ENCODE measurements around the gene ERICH6B. TPM values are rescaled to one million over a fixed set of nuclear protein-coding genes. Genes with fewer than 3 reads are reported as not detected.

ERICH6B gene
- total and polyA plus RNA-seq, 4 donors: 0.94 TPM; not detected in 3

- Histone ChIP-seq H3K4me3 (ENCODE audit: low read depth in 1 of 3, low read length in 3 of 3) (no peak overlapping the region), H3K27ac (ENCODE audit: low read depth in 1 of 2, low read length in 2 of 2) (no peak overlapping the region), H3K27me3 (ENCODE audit: control insufficient read depth in 4 of 4, insufficient read depth in 4 of 4, low read length in 3 of 4) (no peaks in the 10 kb centered on the region), H3K9ac (ENCODE audit: low read depth in 1 of 2, low read length in 2 of 2) (no peak overlapping the region), H3K36me3 (ENCODE audit: control insufficient read depth in 4 of 4, insufficient read depth in 3 of 4, low read depth in 1 of 4, low read length in 3 of 4) (no peaks in the 10 kb centered on the region), H3K4me1 (ENCODE audit: control insufficient read depth in 4 of 4, insufficient read depth in 4 of 4, low read length in 3 of 4) (no peaks in the 10 kb centered on the region), H3K9me3 (ENCODE audit: control insufficient read depth in 4 of 4, low read length in 3 of 4) (no peaks in the 10 kb centered on the region)
- WGBS: 92% methylated on average over 4 of the region's 4 CpGs
- TF ChIP-seq HNF4G (IDR thresholded peaks at IDR 0.05) (no peak), JUND (IDR thresholded peaks at IDR 0.05) (no peak), HNF4A (conservative IDR thresholded peaks at IDR 0.05) (no peak), EGR1 (IDR thresholded peaks at IDR 0.05; ENCODE audit: low read depth in 2 of 2) (no peak), NR2F2 (IDR thresholded peaks at IDR 0.05) (no peak), RAD21 (IDR thresholded peaks at IDR 0.05) (no peak), GABPA (IDR thresholded peaks at IDR 0.05 in 1 of 2, conservative IDR thresholded peaks at IDR 0.05 in 1 of 2) (no peak), FOXA1 (IDR thresholded peaks at IDR 0.05) (no peak), RXRA (IDR thresholded peaks at IDR 0.05) (no peak), ATF3 (IDR thresholded peaks at IDR 0.05) (no peak)
- TF ChIP-seq, protein P1, sequence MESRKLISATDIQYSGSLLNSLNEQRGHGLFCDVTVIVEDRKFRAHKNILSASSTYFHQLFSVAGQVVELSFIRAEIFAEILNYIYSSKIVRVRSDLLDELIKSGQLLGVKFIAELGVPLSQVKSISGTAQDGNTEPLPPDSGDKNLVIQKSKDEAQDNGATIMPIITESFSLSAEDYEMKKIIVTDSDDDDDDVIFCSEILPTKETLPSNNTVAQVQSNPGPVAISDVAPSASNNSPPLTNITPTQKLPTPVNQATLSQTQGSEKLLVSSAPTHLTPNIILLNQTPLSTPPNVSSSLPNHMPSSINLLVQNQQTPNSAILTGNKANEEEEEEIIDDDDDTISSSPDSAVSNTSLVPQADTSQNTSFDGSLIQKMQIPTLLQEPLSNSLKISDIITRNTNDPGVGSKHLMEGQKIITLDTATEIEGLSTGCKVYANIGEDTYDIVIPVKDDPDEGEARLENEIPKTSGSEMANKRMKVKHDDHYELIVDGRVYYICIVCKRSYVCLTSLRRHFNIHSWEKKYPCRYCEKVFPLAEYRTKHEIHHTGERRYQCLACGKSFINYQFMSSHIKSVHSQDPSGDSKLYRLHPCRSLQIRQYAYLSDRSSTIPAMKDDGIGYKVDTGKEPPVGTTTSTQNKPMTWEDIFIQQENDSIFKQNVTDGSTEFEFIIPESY (IDR thresholded peaks at IDR 0.05): no peak
- TF ChIP-seq, protein P2, sequence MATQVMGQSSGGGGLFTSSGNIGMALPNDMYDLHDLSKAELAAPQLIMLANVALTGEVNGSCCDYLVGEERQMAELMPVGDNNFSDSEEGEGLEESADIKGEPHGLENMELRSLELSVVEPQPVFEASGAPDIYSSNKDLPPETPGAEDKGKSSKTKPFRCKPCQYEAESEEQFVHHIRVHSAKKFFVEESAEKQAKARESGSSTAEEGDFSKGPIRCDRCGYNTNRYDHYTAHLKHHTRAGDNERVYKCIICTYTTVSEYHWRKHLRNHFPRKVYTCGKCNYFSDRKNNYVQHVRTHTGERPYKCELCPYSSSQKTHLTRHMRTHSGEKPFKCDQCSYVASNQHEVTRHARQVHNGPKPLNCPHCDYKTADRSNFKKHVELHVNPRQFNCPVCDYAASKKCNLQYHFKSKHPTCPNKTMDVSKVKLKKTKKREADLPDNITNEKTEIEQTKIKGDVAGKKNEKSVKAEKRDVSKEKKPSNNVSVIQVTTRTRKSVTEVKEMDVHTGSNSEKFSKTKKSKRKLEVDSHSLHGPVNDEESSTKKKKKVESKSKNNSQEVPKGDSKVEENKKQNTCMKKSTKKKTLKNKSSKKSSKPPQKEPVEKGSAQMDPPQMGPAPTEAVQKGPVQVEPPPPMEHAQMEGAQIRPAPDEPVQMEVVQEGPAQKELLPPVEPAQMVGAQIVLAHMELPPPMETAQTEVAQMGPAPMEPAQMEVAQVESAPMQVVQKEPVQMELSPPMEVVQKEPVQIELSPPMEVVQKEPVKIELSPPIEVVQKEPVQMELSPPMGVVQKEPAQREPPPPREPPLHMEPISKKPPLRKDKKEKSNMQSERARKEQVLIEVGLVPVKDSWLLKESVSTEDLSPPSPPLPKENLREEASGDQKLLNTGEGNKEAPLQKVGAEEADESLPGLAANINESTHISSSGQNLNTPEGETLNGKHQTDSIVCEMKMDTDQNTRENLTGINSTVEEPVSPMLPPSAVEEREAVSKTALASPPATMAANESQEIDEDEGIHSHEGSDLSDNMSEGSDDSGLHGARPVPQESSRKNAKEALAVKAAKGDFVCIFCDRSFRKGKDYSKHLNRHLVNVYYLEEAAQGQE (IDR thresholded peaks at IDR 0.05): no peak
- no peak for DNase-seq (ENCODE audit: low spot score)
Observed at GRCh38 chr13:45598597-45598996, 16.9 kb downstream of the ERICH6B start.

DNA sequence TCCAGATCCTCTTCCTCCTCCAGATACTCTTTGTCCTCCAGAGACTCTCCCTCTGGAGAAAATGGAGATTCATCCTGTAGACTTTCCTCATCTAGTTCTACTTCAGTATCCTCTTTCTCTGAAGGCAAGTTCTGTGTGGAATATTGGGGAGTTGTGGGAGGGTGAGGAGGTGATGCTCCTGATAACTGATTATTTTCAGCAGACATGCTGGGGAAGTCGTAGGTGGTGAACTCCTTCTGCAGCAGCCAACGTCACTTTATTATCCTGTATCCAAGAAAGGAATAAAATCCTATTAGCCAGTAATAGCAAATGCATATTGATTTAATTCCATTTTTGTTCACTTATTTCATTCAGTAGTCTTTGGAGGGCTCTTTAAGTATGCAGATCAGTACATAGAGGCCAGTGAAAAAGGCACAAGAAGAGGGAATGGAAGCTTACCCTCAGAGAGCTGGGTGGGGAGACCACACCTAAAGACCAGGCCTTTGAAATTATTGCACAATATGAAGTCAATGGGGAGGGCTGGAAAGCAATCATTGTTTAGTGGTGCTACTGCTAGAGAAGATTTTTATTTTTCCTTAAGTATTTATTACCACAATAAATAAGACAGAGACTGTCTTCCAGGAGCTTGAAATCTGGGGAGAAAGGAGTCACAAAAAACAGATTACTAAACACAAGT lies 18.6 kb downstream of the ERICH6B start:
- no peaks in the 10 kb centered on the region for H3K4me1 ChIP-seq (ENCODE audit: control insufficient read depth in 4 of 4, insufficient read depth in 4 of 4, low read length in 3 of 4)
- no peaks in the 10 kb centered on the region for H3K27me3 ChIP-seq (ENCODE audit: control insufficient read depth in 4 of 4, insufficient read depth in 4 of 4, low read length in 3 of 4)
- H3K9ac ChIP-seq (ENCODE audit: low read depth in 1 of 2, low read length in 2 of 2): no peak overlapping the region
- no peak for TF ChIP-seq HNF4G (IDR thresholded peaks at IDR 0.05)
- TF ChIP-seq SP1 (IDR thresholded peaks at IDR 0.05): no peak
- TF ChIP-seq GABPA (IDR thresholded peaks at IDR 0.05 in 1 of 2, conservative IDR thresholded peaks at IDR 0.05 in 1 of 2): no peak
- no peaks in the 10 kb centered on the region for H3K9me3 ChIP-seq (ENCODE audit: control insufficient read depth in 4 of 4, low read length in 3 of 4)
- WGBS: 72% methylated on average over 2 of the region's 2 CpGs
- DNase-seq (ENCODE audit: low spot score): no peak
- H3K27ac ChIP-seq (ENCODE audit: low read depth in 1 of 2, low read length in 2 of 2): no peak overlapping the region
- no peaks in the 10 kb centered on the region for H3K36me3 ChIP-seq (ENCODE audit: control insufficient read depth in 4 of 4, insufficient read depth in 3 of 4, low read depth in 1 of 4, low read length in 3 of 4)
- H3K4me3 ChIP-seq (ENCODE audit: low read depth in 1 of 3, low read length in 3 of 3): no peak overlapping the region
